NCI-H187 (cell line): ENCODE measurements around the gene SPTLC1.
"Not testable (repeated sequence)": the region's sequence is repeated elsewhere in the genome, so short reads cannot be mapped to it uniquely, and the experiment has no call there.

Source experiments
- DNase-seq, 2 experiments: peaks; one replicate each; lab custom pipeline; 2025; lab: John Stamatoyannopoulos, UW

The SPTLC1 gene

GRCh38 chr9:92140754-92141143, 25.5 kb upstream of the SPTLC1 start:
- no peak for DNase-seq

GRCh38 chr9:92140074-92140753, 25.0 kb upstream of the SPTLC1 start:
- no peak for DNase-seq

- not testable (repeated sequence) for DNase-seq
Measured at GRCh38 chr9:92138960-92139540, 23.8 kb upstream of the SPTLC1 start.

DNA sequence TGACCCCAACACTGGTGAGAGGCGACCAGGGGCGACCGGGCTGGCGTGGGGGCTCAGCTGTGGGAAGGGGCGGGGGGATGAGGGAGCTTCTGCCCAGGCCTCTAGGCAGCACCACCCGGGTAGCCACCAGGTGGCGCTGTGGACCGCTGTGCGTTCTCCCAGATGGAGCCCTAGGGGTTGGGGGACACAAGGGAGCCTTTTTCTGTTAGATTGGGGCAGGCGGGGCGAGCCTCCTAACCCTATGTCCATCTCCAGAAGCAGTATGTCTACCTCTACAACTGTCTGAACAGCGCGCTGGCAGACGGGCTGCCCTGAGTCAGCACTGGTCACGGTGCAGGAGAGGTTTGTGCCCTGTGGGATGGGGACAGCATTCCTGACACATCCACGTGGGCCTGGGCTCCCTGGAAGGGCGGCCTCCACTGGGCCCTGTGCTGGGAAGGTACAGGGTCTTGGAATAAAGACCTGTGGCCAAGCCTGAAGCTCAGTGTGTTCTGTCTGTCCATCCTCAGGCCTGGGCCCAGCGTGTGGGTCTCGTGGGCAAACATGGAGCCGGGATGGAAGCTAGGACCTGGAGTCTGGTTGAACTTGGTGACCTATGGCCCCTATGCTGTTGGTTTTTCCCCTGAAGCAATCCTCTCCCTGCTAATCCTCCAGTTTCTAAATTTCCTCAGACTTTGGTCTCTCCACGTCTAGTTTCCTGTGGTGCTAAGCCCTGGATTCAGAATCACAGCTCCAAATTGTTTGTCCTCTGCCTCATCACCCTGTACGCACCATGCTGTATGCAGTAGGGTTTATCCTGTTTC, 23.1 kb upstream of the SPTLC1 start:
- DNase-seq = peak in 1 of 2 experiments; percentile 21

DNA sequence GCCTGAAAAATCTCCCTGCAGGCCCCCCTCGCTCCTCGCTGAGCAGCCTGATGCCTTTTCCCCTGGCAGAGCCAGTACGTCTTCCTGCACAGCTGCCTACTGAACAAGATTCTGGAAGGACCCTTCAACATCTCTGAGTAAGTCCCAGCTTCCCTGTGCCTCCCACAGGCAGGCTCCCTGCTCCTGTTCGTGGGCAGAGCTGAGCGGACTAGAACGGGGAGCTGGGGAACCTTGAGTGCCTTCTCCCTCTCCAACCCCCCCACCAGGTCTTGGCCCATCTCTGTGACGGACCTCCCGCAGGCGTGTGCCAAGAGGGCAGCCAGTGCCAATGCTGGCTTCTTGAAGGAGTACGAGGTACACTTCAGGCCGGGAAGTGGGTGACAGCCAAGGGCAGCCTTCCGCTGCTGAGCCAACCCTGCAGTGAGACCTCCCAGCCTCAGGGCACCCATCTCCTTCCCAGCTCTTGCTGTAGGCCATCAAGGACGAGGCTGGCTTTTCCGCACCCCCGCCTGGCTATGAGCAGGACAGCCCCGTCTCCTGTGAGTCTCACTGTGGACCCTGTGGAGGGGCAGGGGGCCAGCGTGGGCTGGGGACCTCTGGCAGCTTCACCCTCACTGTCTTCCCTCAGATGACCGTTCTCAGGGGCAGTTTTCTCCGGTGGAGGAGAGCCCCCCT, 21.1 kb upstream of the SPTLC1 start:
- DNase-seq = no peak

DNA sequence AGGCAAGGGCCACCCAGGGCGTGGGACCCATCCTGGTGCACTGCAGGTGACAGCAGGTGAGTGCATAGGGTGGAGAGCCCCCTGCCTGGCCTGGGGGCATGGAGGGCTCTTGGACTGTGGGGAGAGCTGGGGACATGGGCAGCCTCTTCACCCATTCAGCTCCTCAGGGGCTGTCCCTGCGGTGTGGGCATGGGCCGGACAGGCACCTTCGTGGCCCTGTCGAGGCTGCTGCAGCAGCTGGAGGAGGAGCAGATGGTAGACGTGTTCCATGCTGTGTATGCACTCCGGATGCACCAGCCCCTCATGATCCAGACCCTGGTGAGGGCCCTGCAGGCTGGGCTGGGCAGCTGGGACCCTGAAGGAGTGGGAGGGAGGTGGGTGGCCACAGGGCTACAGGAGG, 20.4 kb upstream of the SPTLC1 start:
- no peak for DNase-seq

GRCh38 chr9:92133949-92134604, 18.9 kb upstream of the SPTLC1 start:
- peak in 1 of 2 experiments; percentile 42 for DNase-seq

- not testable (repeated sequence) for DNase-seq
Measured at GRCh38 chr9:92132913-92133312, 17.7 kb upstream of the SPTLC1 start.

GRCh38 chr9:92132501-92132900, 17.3 kb upstream of the SPTLC1 start:
- no peak for DNase-seq

GRCh38 chr9:92122800-92123199, 7.6 kb upstream of the SPTLC1 start:
- DNase-seq = no peak

DNA sequence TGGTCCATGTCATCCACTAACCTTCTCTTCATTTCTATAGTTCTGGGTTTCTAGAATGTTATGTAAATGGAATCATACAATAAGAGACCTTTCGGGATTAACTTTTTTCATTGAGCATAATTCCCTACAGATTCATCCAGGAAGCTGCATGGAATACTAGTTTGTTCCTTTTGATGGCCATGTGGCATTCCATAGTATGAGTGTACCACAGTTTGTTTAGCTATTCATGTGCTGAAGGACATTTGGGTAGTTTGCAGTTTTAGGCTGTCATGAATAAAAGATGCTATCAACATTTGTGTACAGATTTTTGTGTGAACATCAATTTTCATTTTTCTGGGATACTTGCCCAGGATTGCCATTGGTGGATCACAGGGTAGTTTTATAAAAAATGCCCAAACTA, 6.8 kb upstream of the SPTLC1 start:
- DNase-seq = no peak

GRCh38 chr9:92121265-92121664, 6.1 kb upstream of the SPTLC1 start:
- no peak for DNase-seq

GRCh38 chr9:92120138-92120537, 4.9 kb upstream of the SPTLC1 start:
- DNase-seq = no peak

DNA sequence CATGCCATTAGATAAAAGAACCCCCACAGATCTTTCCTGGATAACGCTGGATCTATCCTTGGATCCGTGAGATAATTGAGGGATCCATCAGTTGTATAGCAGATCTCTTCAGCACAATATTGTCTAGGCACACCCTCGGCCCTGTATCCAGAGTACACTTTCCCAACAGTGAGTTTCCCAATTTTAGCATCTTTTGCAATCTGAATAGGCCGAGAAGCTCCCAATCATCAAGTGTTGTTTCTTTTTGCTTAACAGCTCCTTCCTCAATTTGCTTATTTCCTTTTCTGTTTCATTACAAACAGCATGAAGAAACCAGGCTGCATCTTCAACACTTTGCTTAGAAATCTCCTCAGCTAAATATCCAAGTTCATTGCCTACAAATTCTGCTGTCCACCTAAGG, 4.4 kb upstream of the SPTLC1 start:
- DNase-seq = no peak

- DNase-seq = no peak
Measured at GRCh38 chr9:92108122-92108521, 7.1 kb downstream of the SPTLC1 start.

DNA sequence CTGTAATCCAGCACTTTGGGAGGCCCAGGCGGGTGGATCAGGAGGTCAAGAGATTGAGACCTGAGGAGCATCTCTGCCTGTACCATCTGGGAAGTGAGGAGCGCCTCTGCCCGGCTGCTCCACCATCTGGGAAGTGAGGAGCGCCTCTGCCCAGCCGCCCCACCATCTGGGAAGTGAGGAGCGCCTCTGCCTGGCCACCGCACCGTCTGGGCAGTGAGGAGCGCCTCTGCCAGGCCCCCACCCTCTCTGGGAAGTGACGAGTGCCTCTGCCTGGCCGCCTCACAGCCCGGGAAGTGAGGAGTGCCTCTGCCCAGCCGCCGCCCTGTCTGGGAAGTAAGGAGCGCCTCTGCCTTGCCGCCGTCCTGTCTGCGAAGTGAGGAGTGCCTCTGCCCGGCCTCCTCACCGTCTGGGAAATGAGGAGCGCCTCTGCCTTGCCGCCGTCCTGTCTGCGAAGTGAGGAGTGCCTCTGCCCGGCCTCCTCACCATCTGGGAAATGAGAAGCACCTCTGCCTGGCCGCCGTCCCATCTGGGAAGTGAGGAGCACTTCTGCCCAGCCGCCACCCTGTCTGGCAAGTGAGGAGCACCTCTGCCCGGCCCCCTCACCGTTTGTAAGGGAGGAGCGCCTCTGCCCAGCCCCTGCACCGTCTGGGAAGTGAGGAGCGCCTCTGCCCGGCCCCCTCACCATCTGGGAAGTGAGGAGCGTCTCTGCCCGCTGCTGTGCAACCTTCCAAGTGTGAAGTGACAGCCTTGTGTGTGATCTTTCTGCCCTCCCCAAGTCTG, 9.6 kb downstream of the SPTLC1 start:
- DNase-seq = not testable (repeated sequence)

- DNase-seq = not testable (repeated sequence)
Measured at GRCh38 chr9:92103601-92104000, 11.6 kb downstream of the SPTLC1 start.

DNA sequence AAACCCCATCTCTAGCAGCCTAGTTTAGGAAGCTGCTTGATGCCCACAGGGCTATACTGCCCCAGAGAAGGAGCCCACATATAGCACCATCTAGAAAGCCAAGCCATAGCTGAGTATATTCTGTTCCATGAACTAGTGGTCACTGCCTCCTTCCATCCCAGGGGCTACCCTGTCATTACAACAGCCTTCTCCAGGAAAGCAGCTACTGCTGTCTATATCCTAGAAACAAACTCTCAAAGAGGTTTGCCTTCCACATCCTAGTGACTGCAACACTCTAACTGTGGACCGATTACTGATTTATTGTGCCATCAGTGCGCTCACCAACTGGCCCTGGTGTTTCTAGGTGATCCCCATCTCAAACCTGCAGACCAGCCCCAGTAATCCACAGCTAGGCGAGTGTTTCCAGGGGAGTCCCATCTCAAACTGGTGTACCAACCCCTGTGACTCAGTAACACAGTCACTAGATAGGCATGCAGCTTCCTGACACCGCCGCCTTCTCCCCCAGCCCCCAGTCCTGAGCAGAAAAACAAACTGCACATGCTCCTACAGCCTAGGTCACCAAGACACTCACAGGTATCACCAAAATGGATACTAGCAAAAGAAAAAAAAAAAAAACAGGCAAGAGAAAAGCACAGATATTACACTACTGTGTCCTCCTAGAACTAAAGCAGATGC, 14.8 kb downstream of the SPTLC1 start:
- no peak for DNase-seq

DNA sequence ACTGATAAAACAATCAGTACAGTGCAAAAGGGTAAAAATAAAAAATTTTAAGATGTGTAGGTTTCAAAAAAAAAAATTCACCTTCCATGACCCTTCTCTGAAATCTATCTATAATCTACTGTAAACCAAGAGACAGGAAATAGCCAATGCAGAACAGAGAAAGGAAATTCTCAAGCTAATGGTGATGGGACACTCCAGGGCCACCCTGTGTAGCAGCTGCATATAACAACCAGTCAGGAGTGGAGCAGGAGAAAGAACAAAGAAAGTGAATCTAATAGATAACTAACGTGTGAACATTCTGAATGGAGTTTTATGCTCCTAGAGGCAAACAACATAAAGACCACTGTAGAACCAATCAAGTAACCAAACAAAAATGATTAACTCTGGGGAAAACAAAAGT, 16.6 kb downstream of the SPTLC1 start:
- no peak for DNase-seq

DNA sequence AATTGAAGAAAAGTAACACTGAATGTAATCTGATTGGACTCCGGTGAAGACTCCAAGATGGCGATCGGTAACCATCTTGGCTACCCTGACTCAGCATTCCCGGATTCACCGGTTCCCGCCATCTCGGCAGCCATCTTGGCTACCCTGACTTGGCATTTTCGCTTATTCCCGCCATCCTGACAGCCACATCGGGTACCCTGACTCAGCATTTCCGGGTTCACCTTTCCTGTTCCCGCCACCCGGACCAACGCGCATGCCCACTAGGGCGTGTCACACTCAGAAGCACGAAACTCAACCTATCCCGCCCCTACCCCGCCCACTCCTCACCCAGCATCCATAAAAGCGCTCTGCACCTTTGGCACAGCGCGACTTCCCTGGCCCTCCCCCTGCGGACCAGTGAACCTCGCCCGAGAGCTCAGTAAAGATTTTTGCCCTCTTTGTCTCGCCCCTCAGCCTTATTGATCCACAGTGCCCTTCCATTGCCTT, 17.2 kb downstream of the SPTLC1 start:
- no peak for DNase-seq

- DNase-seq = no peak
Measured at GRCh38 chr9:92095236-92095635, 20.0 kb downstream of the SPTLC1 start.
